ENCODE results near the gene GNAZ.

DNA sequence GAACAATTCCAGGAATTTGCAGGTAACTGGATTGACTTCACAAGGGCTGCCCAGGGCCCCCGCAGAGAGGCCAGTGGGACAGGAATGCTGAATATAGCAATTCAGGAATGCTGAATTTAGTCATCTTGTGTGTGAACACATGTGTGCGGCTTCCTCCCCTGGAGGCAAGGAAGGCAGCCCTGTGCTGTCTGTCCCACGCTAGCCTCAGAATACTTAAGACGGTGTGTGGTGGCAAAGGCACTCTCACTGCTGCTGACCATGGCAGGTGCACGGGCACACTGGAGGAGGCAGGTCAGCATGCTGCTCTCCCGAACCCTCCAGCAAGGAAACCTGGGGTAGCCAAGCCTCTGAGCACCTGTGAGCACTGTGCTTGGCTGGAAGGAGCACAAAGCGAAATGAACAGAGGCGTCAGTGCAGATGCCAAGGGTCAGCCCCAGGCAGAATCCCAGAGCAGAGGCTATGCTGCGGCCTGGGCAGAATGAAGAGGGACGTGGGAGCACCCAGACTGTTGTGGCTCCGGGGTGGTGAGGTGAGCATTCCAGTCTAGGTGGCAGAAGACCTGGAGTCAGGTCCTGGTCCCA is 2.7 kb downstream of the GNAZ start:
- TF ChIP-seq, protein P1, sequence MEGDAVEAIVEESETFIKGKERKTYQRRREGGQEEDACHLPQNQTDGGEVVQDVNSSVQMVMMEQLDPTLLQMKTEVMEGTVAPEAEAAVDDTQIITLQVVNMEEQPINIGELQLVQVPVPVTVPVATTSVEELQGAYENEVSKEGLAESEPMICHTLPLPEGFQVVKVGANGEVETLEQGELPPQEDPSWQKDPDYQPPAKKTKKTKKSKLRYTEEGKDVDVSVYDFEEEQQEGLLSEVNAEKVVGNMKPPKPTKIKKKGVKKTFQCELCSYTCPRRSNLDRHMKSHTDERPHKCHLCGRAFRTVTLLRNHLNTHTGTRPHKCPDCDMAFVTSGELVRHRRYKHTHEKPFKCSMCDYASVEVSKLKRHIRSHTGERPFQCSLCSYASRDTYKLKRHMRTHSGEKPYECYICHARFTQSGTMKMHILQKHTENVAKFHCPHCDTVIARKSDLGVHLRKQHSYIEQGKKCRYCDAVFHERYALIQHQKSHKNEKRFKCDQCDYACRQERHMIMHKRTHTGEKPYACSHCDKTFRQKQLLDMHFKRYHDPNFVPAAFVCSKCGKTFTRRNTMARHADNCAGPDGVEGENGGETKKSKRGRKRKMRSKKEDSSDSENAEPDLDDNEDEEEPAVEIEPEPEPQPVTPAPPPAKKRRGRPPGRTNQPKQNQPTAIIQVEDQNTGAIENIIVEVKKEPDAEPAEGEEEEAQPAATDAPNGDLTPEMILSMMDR (IDR thresholded peaks at IDR 0.05), result no peak
- no peak for TF ChIP-seq POLR2A (IDR thresholded peaks at IDR 0.05)
